ENCODE measurements around the gene ITPR2.

The ITPR2 gene

DNA sequence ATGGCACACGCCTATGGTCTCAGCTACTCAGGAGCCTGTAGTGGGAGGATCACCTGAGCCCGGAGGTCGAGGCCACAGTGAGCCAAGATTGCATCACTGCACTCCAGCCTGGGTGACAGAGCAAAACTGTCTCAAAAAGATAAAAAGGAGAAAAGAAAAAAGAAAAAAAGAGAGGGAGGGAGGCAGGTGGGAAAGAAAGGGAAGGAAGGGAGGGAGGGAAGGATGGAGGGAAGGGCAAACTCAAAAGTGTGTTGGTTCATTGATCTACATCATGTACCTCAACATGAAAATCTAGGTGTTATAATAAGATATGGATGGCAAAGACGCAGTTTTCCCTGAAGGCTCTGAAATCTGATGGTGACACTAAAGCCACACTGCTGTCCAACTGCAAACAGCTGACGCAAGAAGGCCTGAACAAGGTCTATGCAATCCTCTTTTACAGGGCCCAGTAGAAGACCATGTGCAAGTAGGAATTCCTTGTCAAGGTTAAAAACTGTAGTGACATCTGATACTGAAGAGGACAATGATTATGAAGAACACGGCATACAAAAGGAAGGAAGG is 143.6 kb downstream of the ITPR2 start:
- H3K14ac ChIP-seq (ENCODE audit: low read length), result no peak overlapping the region
- no peak overlapping the region for H4K12ac ChIP-seq (ENCODE audit: low read depth, low read length)
- H2AK5ac ChIP-seq (ENCODE audit: low read length), result no peak overlapping the region
- no peaks in the 10 kb centered on the region for H3K36me3 ChIP-seq (ENCODE audit: control insufficient read depth in 1 of 2, insufficient read depth in 2 of 2, low read length in 2 of 2)
- H3K4ac ChIP-seq (ENCODE audit: low read depth, low read length), result no peak overlapping the region
- H2AFZ ChIP-seq (ENCODE audit: insufficient read depth, low read length, poor library complexity), result no peak overlapping the region
- H3K4me3 ChIP-seq (ENCODE audit: low read depth, low read length), result no peak overlapping the region
- H3K27ac ChIP-seq (ENCODE audit: low read depth, low read length), result no peak overlapping the region
- H3K9me3 ChIP-seq (ENCODE audit: insufficient read depth, low read depth, low read length), result no peaks in the 10 kb centered on the region
- H3K79me1 ChIP-seq (ENCODE audit: low read length), result no peaks in the 10 kb centered on the region
- H3K9ac ChIP-seq (ENCODE audit: low read length), result no peak overlapping the region
- no peak overlapping the region for H4K91ac ChIP-seq (ENCODE audit: low read depth, low read length)
- H3K4me2 ChIP-seq (ENCODE audit: low read length), result no peak overlapping the region
- no CpG with 5 or more reads among the region's 6 CpGs for whole genome bisulfite sequencing (ENCODE audit: extremely low coverage, insufficient coverage, insufficient read length)
- no peak for DNase-seq
- H3K23ac ChIP-seq (ENCODE audit: low read length), result no peak overlapping the region
- no peak overlapping the region for H2BK5ac ChIP-seq (ENCODE audit: low read depth, low read length, poor library complexity)
- H3K18ac ChIP-seq (ENCODE audit: low read length), result no peak overlapping the region
- no peaks in the 10 kb centered on the region for H3K27me3 ChIP-seq (ENCODE audit: insufficient read depth, low read length)
- H2BK12ac ChIP-seq (ENCODE audit: low read length), result no peak overlapping the region
- no peak overlapping the region for H4K8ac ChIP-seq (ENCODE audit: low read depth, low read length)
- no peak overlapping the region for H2BK120ac ChIP-seq (ENCODE audit: insufficient read depth, low read length, poor library complexity)
- no peaks in the 10 kb centered on the region for H3K79me2 ChIP-seq (ENCODE audit: control insufficient read depth, insufficient read depth, low read length, poor library complexity)
- peaks cover 0 to 4% of the 10 kb centered on the region in 2 experiments for H3K4me1 ChIP-seq (ENCODE audit: control insufficient read depth in 1 of 2, insufficient read depth in 2 of 2, low read length in 2 of 2)

- H2BK12ac ChIP-seq (ENCODE audit: low read length), result no peak overlapping the region
- no peak overlapping the region for H2BK120ac ChIP-seq (ENCODE audit: insufficient read depth, low read length, poor library complexity)
- no CpG with 5 or more reads among the region's 1 CpG for WGBS (ENCODE audit: extremely low coverage, insufficient coverage, insufficient read length)
- no peak overlapping the region for H3K27ac ChIP-seq (ENCODE audit: low read depth, low read length)
- H3K27me3 ChIP-seq (ENCODE audit: insufficient read depth, low read length), result no peaks in the 10 kb centered on the region
- no peak overlapping the region for H4K12ac ChIP-seq (ENCODE audit: low read depth, low read length)
- H3K79me2 ChIP-seq (ENCODE audit: control insufficient read depth, insufficient read depth, low read length, poor library complexity), result no peaks in the 10 kb centered on the region
- H4K91ac ChIP-seq (ENCODE audit: low read depth, low read length), result no peak overlapping the region
- H2AK5ac ChIP-seq (ENCODE audit: low read length), result no peak overlapping the region
- H3K79me1 ChIP-seq (ENCODE audit: low read length), result no peaks in the 10 kb centered on the region
- no peak overlapping the region for H2AFZ ChIP-seq (ENCODE audit: insufficient read depth, low read length, poor library complexity)
- H2BK5ac ChIP-seq (ENCODE audit: low read depth, low read length, poor library complexity), result no peak overlapping the region
- no peak overlapping the region for H3K9ac ChIP-seq (ENCODE audit: low read length)
- no peaks in the 10 kb centered on the region for H3K36me3 ChIP-seq (ENCODE audit: control insufficient read depth in 1 of 2, insufficient read depth in 2 of 2, low read length in 2 of 2)
- no peak overlapping the region for H4K8ac ChIP-seq (ENCODE audit: low read depth, low read length)
- H3K14ac ChIP-seq (ENCODE audit: low read length), result no peak overlapping the region
- DNase-seq, result no peak
- H3K9me3 ChIP-seq (ENCODE audit: insufficient read depth, low read depth, low read length), result no peaks in the 10 kb centered on the region
- H3K4me1 ChIP-seq (ENCODE audit: control insufficient read depth in 1 of 2, insufficient read depth in 2 of 2, low read length in 2 of 2), result peaks cover 0 to 4% of the 10 kb centered on the region in 2 experiments
- no peak overlapping the region for H3K4ac ChIP-seq (ENCODE audit: low read depth, low read length)
- H3K23ac ChIP-seq (ENCODE audit: low read length), result no peak overlapping the region
- H3K18ac ChIP-seq (ENCODE audit: low read length), result no peak overlapping the region
- H3K4me3 ChIP-seq (ENCODE audit: low read depth, low read length), result no peak overlapping the region
- no peak overlapping the region for H3K4me2 ChIP-seq (ENCODE audit: low read length)
Observed at GRCh38 chr12:26688344-26688904, 144.6 kb downstream of the ITPR2 start.

- H3K23ac ChIP-seq (ENCODE audit: low read length), result no peak overlapping the region
- no peak overlapping the region for H3K18ac ChIP-seq (ENCODE audit: low read length)
- H3K27ac ChIP-seq (ENCODE audit: low read depth, low read length), result no peak overlapping the region
- H2BK12ac ChIP-seq (ENCODE audit: low read length), result no peak overlapping the region
- no peak overlapping the region for H3K4me2 ChIP-seq (ENCODE audit: low read length)
- no peak for DNase-seq
- H3K79me2 ChIP-seq (ENCODE audit: control insufficient read depth, insufficient read depth, low read length, poor library complexity), result no peaks in the 10 kb centered on the region
- H3K36me3 ChIP-seq (ENCODE audit: control insufficient read depth in 1 of 2, insufficient read depth in 2 of 2, low read length in 2 of 2), result peaks cover 0 to 3% of the 10 kb centered on the region in 2 experiments
- no peak overlapping the region for H2BK120ac ChIP-seq (ENCODE audit: insufficient read depth, low read length, poor library complexity)
- no peaks in the 10 kb centered on the region for H3K27me3 ChIP-seq (ENCODE audit: insufficient read depth, low read length)
- H3K79me1 ChIP-seq (ENCODE audit: low read length), result no peaks in the 10 kb centered on the region
- no peak overlapping the region for H2AK5ac ChIP-seq (ENCODE audit: low read length)
- no peak overlapping the region for H4K12ac ChIP-seq (ENCODE audit: low read depth, low read length)
- no peak overlapping the region for H4K8ac ChIP-seq (ENCODE audit: low read depth, low read length)
- no peak overlapping the region for H3K9ac ChIP-seq (ENCODE audit: low read length)
- no peaks in the 10 kb centered on the region for H3K9me3 ChIP-seq (ENCODE audit: insufficient read depth, low read depth, low read length)
- no peak overlapping the region for H3K14ac ChIP-seq (ENCODE audit: low read length)
- peaks cover 0 to 4% of the 10 kb centered on the region in 2 experiments for H3K4me1 ChIP-seq (ENCODE audit: control insufficient read depth in 1 of 2, insufficient read depth in 2 of 2, low read length in 2 of 2)
- H4K91ac ChIP-seq (ENCODE audit: low read depth, low read length), result no peak overlapping the region
- no peak overlapping the region for H3K4ac ChIP-seq (ENCODE audit: low read depth, low read length)
- no CpG with 5 or more reads among the region's 4 CpGs for WGBS (ENCODE audit: extremely low coverage, insufficient coverage, insufficient read length)
- no peak overlapping the region for H2AFZ ChIP-seq (ENCODE audit: insufficient read depth, low read length, poor library complexity)
- H3K4me3 ChIP-seq (ENCODE audit: low read depth, low read length), result no peak overlapping the region
- no peak overlapping the region for H2BK5ac ChIP-seq (ENCODE audit: low read depth, low read length, poor library complexity)
Observed at GRCh38 chr12:26686408-26686807, 146.6 kb downstream of the ITPR2 start.

GRCh38 chr12:26684101-26684500 is 148.9 kb downstream of the ITPR2 start:
- no peak overlapping the region for H2AFZ ChIP-seq (ENCODE audit: insufficient read depth, low read length, poor library complexity)

More at GRCh38 chr12:26684101-26684500, 148.9 kb downstream of the ITPR2 start:
- Histone ChIP-seq H3K23ac (ENCODE audit: low read length) (no peak overlapping the region), H3K36me3 (ENCODE audit: control insufficient read depth in 1 of 2, insufficient read depth in 2 of 2, low read length in 2 of 2) (peaks cover 0 to 3% of the 10 kb centered on the region in 2 experiments), H3K18ac (ENCODE audit: low read length) (no peak overlapping the region), H3K9me3 (ENCODE audit: insufficient read depth, low read depth, low read length) (no peaks in the 10 kb centered on the region), H3K27ac (ENCODE audit: low read depth, low read length) (no peak overlapping the region), H3K4me3 (ENCODE audit: low read depth, low read length) (no peak overlapping the region), H2BK5ac (ENCODE audit: low read depth, low read length, poor library complexity) (no peak overlapping the region), H3K14ac (ENCODE audit: low read length) (no peak overlapping the region), H3K79me1 (ENCODE audit: low read length) (no peaks in the 10 kb centered on the region), H3K27me3 (ENCODE audit: insufficient read depth, low read length) (no peaks in the 10 kb centered on the region), H3K4me1 (ENCODE audit: control insufficient read depth in 1 of 2, insufficient read depth in 2 of 2, low read length in 2 of 2) (peaks cover 0 to 4% of the 10 kb centered on the region in 2 experiments), H3K4ac (ENCODE audit: low read depth, low read length) (no peak overlapping the region), H4K91ac (ENCODE audit: low read depth, low read length) (no peak overlapping the region), H3K4me2 (ENCODE audit: low read length) (no peak overlapping the region), H3K9ac (ENCODE audit: low read length) (no peak overlapping the region), H4K8ac (ENCODE audit: low read depth, low read length) (no peak overlapping the region), H3K79me2 (ENCODE audit: control insufficient read depth, insufficient read depth, low read length, poor library complexity) (no peaks in the 10 kb centered on the region), H4K12ac (ENCODE audit: low read depth, low read length) (no peak overlapping the region), H2BK120ac (ENCODE audit: insufficient read depth, low read length, poor library complexity) (no peak overlapping the region), H2AK5ac (ENCODE audit: low read length) (no peak overlapping the region), H2BK12ac (ENCODE audit: low read length) (no peak overlapping the region)
- DNase-seq, result no peak

All from trophoblast cell (in vitro differentiated cells and primary cell).